Liver (tissue), 9 donors: ENCODE results near the gene CDCA3. TPM values are rescaled to one million over a fixed set of nuclear protein-coding genes. Genes with fewer than 3 reads are reported as not detected.

ENCODE experiments used
- DNase-seq: peaks from one replicate; pipeline ENCODE4 v3.0.0-alpha.2; 2017; ENCODE audit warnings: low spot score
- H3K27ac ChIP-seq, 2 donors: one replicate each; pipeline ENCODE4 v1.7.0; 2013; ENCODE audit warnings: inconsistent platforms in 2 of 2, low read length in 2 of 2, control low read depth in 1 of 2, low read depth in 1 of 2, mild to moderate bottlenecking in 1 of 2
- H3K27me3 ChIP-seq, 4 donors: one replicate each; pipeline versions ENCODE4 v1.6.1 to v1.7.0; 2013; ENCODE audit warnings: low read length in 3 of 4, inconsistent platforms in 1 of 4, mild to moderate bottlenecking in 1 of 4, moderate library complexity in 1 of 4; ENCODE audit not compliant: control insufficient read depth in 4 of 4, insufficient read depth in 4 of 4
- H3K36me3 ChIP-seq, 4 donors: one replicate each; pipeline versions ENCODE4 v1.6.1 to v1.7.0; 2013; ENCODE audit warnings: low read length in 3 of 4, mild to moderate bottlenecking in 3 of 4, low read depth in 1 of 4, moderate library complexity in 1 of 4; ENCODE audit not compliant: control insufficient read depth in 4 of 4, insufficient read depth in 3 of 4
- H3K4me1 ChIP-seq, 4 donors: one replicate each; pipeline versions ENCODE4 v1.6.1 to v1.7.0; 2013; ENCODE audit warnings: low read length in 3 of 4, mild to moderate bottlenecking in 3 of 4, moderate library complexity in 1 of 4; ENCODE audit not compliant: control insufficient read depth in 4 of 4, insufficient read depth in 4 of 4
- H3K4me3 ChIP-seq, 3 donors: one replicate each; pipeline versions ENCODE4 v1.6.1 to v1.7.0; 2013; ENCODE audit warnings: low read length in 3 of 3, control low read depth in 1 of 3, low read depth in 1 of 3, mild to moderate bottlenecking in 1 of 3
- H3K9ac ChIP-seq, 2 donors: one replicate each; pipeline ENCODE4 v1.7.0; 2013; ENCODE audit warnings: low read length in 2 of 2, mild to moderate bottlenecking in 2 of 2, moderate library complexity in 2 of 2, control low read depth in 1 of 2, low read depth in 1 of 2
- H3K9me3 ChIP-seq, 4 donors: one replicate each; pipeline versions ENCODE4 v1.6.1 to v1.7.0; 2013; ENCODE audit warnings: low read length in 3 of 4; ENCODE audit not compliant: control insufficient read depth in 4 of 4
- EGR1 ChIP-seq, 2 donors: IDR thresholded peaks; 2 replicates each; pipeline ENCODE4 v1.6.1; 2016 to 2018; ENCODE audit warnings: antibody characterized with exemption in 2 of 2, low read depth in 2 of 2
- FOXA1 ChIP-seq: IDR thresholded peaks from 2 replicates; pipeline ENCODE4 v1.6.1; 2016; ENCODE audit warnings: antibody characterized with exemption
- FOXA2 ChIP-seq: IDR thresholded peaks from 2 replicates; pipeline ENCODE4 v1.6.1; 2016; ENCODE audit warnings: antibody characterized with exemption
- GABPA ChIP-seq, 2 donors: IDR thresholded peaks in 1 of 2; conservative IDR thresholded peaks in 1 of 2; 2 replicates each; pipeline ENCODE4 v1.6.1; 2016; ENCODE audit warnings: antibody characterized with exemption in 2 of 2, mild to moderate bottlenecking in 1 of 2, moderate library complexity in 1 of 2
- HNF4A ChIP-seq, 2 donors: conservative IDR thresholded peaks; 2 replicates each; pipeline ENCODE4 v1.6.1; 2016; ENCODE audit warnings: antibody characterized with exemption in 2 of 2, mild to moderate bottlenecking in 2 of 2
- HNF4G ChIP-seq: IDR thresholded peaks from 2 replicates; pipeline ENCODE4 v1.6.1; 2016; ENCODE audit warnings: antibody characterized with exemption
- JUND ChIP-seq, 2 donors: IDR thresholded peaks; 2 replicates each; pipeline ENCODE4 v1.6.1; 2016; ENCODE audit warnings: antibody characterized with exemption in 2 of 2
- NR2F2 ChIP-seq: IDR thresholded peaks from 2 replicates; pipeline ENCODE4 v1.6.1; 2016; ENCODE audit warnings: antibody characterized with exemption
- RAD21 ChIP-seq, 2 donors: IDR thresholded peaks; 2 replicates each; pipeline ENCODE4 v1.6.1; 2016; ENCODE audit warnings: antibody characterized with exemption in 2 of 2, mild to moderate bottlenecking in 2 of 2
- RXRA ChIP-seq, 2 donors: IDR thresholded peaks; 2 replicates each; pipeline ENCODE4 v1.6.1; 2017 to 2018; ENCODE audit warnings: antibody characterized with exemption in 2 of 2, mild to moderate bottlenecking in 1 of 2
- SP1 ChIP-seq: IDR thresholded peaks from 2 replicates; pipeline ENCODE4 v1.6.1; 2018; ENCODE audit warnings: antibody characterized with exemption, mild to moderate bottlenecking
- TAF1 ChIP-seq: conservative IDR thresholded peaks from 2 replicates; pipeline ENCODE4 v1.6.1; 2016; ENCODE audit warnings: antibody characterized with exemption, mild to moderate bottlenecking
- YY1 ChIP-seq: IDR thresholded peaks from 2 replicates; pipeline ENCODE4 v1.6.1; 2016; ENCODE audit warnings: antibody characterized with exemption, mild to moderate bottlenecking
- WGBS: extraction: QIAGEN DNeasy Blood & Tissue Kit; methylation state at CpG from one replicate; pipeline ENCODE4 v1.1.7; 2013; 5-methylcytosine and 5-hydroxymethylcytosine counted together
- polyA plus RNA-seq, 2 donors: library from polyadenylated mRNA; stranded (reverse) in 1 of 2; unstranded in 1 of 2; fragments of 200-250 nt in 1 of 2; fragments of >200 nt in 1 of 2; fragmentation: Nextera tagmentation in 1 of 2; extraction: Ambion mirVana in 1 of 2; gene quantifications; one replicate each; pipeline versions ENCODE4 v1.2.1 to v1.2.3, GENCODE V29; 2013 to 2015
- total RNA-seq, 2 donors: library from RNA; depleted of rRNA; stranded (reverse); fragments of >200 nt; gene quantifications; one replicate each; pipeline ENCODE4 v1.2.3, GENCODE V29; 2014
- TF ChIP-seq, protein P1 (sequence below): IDR thresholded peaks from 2 replicates; pipeline ENCODE4 v1.6.1; 2016; ENCODE audit warnings: antibody characterized with exemption, mild to moderate bottlenecking
- TF ChIP-seq, protein P2 (sequence below): IDR thresholded peaks from 2 replicates; pipeline ENCODE4 v1.6.1; 2016; ENCODE audit warnings: antibody characterized with exemption
- TF ChIP-seq, protein P3 (sequence below): IDR thresholded peaks from 2 replicates; pipeline ENCODE4 v1.6.1; 2016; ENCODE audit warnings: antibody characterized with exemption
- TF ChIP-seq, protein P4 (sequence below): fragments of 150-350 bp; IDR thresholded peaks from 2 replicates; pipeline ENCODE4 v1.5.1; 2017; ENCODE audit warnings: improper control_type of control experiment, low read depth, low read length; ENCODE audit not compliant: missing input control
- TF ChIP-seq, protein P5 (sequence below): IDR thresholded peaks from 2 replicates; pipeline ENCODE4 v1.6.1; 2016; ENCODE audit warnings: antibody characterized with exemption
- donor health status: healthy.
- donor health status: healthy.
- donor health status: healthy.
- donor health status: healthy.
- donor health status: healthy.

The CDCA3 gene
- total and polyA plus RNA-seq, 4 donors = 0.25 to 26.0 (median 2.6) TPM

DNA sequence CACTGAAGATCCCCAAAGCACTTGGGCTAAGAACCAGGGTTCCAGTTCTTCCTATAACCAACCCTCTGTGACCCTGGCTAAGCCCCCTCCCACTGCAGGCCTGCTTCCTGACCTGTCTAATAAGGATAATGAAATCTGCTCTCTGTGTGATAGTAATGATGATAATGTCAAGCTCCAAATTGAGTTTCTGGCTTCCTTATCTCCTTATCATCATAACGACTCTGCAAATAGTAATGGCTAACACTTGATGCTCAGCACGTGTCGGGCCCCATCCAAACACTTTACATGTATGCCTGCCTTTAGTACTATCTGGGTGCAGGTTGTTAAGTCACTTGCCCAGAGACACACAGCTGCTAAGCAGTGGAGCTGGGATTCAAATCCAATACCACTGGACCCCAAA lies 34.5 kb downstream of the CDCA3 start:
- Histone ChIP-seq H3K4me3 (no peak overlapping the region), H3K9me3 (no peaks in the 10 kb centered on the region), H3K4me1 (peaks cover 0 to 33% (median 25%) of the 10 kb centered on the region in 4 donors), H3K36me3 (no peaks in the 10 kb centered on the region), H3K9ac (no peak overlapping the region), H3K27me3 (no peaks in the 10 kb centered on the region), H3K27ac (no peak overlapping the region)
- DNase-seq = no peak
- no peak for TF ChIP-seq FOXA2
- TF ChIP-seq, protein P1, sequence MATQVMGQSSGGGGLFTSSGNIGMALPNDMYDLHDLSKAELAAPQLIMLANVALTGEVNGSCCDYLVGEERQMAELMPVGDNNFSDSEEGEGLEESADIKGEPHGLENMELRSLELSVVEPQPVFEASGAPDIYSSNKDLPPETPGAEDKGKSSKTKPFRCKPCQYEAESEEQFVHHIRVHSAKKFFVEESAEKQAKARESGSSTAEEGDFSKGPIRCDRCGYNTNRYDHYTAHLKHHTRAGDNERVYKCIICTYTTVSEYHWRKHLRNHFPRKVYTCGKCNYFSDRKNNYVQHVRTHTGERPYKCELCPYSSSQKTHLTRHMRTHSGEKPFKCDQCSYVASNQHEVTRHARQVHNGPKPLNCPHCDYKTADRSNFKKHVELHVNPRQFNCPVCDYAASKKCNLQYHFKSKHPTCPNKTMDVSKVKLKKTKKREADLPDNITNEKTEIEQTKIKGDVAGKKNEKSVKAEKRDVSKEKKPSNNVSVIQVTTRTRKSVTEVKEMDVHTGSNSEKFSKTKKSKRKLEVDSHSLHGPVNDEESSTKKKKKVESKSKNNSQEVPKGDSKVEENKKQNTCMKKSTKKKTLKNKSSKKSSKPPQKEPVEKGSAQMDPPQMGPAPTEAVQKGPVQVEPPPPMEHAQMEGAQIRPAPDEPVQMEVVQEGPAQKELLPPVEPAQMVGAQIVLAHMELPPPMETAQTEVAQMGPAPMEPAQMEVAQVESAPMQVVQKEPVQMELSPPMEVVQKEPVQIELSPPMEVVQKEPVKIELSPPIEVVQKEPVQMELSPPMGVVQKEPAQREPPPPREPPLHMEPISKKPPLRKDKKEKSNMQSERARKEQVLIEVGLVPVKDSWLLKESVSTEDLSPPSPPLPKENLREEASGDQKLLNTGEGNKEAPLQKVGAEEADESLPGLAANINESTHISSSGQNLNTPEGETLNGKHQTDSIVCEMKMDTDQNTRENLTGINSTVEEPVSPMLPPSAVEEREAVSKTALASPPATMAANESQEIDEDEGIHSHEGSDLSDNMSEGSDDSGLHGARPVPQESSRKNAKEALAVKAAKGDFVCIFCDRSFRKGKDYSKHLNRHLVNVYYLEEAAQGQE = no peak
- no peak for TF ChIP-seq RXRA (IDR thresholded peaks at IDR 0.05)
- TF ChIP-seq HNF4G = no peak
- TF ChIP-seq TAF1 = no peak
- no peak for TF ChIP-seq FOXA1
- no peak for TF ChIP-seq YY1
- TF ChIP-seq, protein P2, sequence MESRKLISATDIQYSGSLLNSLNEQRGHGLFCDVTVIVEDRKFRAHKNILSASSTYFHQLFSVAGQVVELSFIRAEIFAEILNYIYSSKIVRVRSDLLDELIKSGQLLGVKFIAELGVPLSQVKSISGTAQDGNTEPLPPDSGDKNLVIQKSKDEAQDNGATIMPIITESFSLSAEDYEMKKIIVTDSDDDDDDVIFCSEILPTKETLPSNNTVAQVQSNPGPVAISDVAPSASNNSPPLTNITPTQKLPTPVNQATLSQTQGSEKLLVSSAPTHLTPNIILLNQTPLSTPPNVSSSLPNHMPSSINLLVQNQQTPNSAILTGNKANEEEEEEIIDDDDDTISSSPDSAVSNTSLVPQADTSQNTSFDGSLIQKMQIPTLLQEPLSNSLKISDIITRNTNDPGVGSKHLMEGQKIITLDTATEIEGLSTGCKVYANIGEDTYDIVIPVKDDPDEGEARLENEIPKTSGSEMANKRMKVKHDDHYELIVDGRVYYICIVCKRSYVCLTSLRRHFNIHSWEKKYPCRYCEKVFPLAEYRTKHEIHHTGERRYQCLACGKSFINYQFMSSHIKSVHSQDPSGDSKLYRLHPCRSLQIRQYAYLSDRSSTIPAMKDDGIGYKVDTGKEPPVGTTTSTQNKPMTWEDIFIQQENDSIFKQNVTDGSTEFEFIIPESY = no peak
- no peak for TF ChIP-seq JUND (IDR thresholded peaks at IDR 0.05)
- TF ChIP-seq, protein P3, sequence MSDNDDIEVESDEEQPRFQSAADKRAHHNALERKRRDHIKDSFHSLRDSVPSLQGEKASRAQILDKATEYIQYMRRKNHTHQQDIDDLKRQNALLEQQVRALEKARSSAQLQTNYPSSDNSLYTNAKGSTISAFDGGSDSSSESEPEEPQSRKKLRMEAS = no peak
- TF ChIP-seq SP1 = no peak
- no peak for TF ChIP-seq GABPA (IDR thresholded peaks at IDR 0.05 in 1 of 2, conservative IDR thresholded peaks at IDR 0.05 in 1 of 2)
- TF ChIP-seq, protein P4, sequence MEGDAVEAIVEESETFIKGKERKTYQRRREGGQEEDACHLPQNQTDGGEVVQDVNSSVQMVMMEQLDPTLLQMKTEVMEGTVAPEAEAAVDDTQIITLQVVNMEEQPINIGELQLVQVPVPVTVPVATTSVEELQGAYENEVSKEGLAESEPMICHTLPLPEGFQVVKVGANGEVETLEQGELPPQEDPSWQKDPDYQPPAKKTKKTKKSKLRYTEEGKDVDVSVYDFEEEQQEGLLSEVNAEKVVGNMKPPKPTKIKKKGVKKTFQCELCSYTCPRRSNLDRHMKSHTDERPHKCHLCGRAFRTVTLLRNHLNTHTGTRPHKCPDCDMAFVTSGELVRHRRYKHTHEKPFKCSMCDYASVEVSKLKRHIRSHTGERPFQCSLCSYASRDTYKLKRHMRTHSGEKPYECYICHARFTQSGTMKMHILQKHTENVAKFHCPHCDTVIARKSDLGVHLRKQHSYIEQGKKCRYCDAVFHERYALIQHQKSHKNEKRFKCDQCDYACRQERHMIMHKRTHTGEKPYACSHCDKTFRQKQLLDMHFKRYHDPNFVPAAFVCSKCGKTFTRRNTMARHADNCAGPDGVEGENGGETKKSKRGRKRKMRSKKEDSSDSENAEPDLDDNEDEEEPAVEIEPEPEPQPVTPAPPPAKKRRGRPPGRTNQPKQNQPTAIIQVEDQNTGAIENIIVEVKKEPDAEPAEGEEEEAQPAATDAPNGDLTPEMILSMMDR = no peak
- WGBS = 78% methylated on average over 3 of the region's 3 CpGs

DNA sequence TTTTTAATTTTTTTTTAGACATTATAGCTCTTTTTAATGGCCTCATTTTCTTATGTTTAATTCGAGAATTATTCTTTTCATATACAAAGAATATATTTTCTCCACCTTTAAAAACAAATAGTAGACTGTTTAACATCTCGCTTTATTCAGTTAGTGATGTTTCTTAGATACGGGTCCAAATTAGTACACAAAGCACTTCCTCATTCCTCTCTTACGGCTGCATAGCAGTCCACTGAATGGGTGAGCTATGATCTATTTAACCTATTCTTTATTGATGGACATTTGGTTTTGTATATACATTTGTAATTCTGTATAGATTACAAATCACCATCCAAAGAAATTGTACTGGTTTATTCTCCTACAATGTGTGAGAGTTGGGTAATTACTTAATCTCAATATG lies 37.7 kb downstream of the CDCA3 start:
- no peak overlapping the region for H3K9ac ChIP-seq
- TF ChIP-seq, protein P5, sequence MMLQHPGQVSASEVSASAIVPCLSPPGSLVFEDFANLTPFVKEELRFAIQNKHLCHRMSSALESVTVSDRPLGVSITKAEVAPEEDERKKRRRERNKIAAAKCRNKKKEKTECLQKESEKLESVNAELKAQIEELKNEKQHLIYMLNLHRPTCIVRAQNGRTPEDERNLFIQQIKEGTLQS = no peak
- TF ChIP-seq HNF4A (conservative IDR thresholded peaks at IDR 0.05) (no peak), EGR1 (IDR thresholded peaks at IDR 0.05; ENCODE audit: low read depth in 2 of 2) (no peak), SP1 (no peak), NR2F2 (no peak), GABPA (IDR thresholded peaks at IDR 0.05 in 1 of 2, conservative IDR thresholded peaks at IDR 0.05 in 1 of 2) (no peak), RXRA (IDR thresholded peaks at IDR 0.05) (no peak), JUND (IDR thresholded peaks at IDR 0.05) (no peak), RAD21 (IDR thresholded peaks at IDR 0.05) (no peak), FOXA2 (no peak), YY1 (no peak), FOXA1 (no peak), TAF1 (no peak)
- TF ChIP-seq, protein P1 = no peak
- TF ChIP-seq, protein P3 = no peak
- TF ChIP-seq, protein P4 = no peak
- no peaks in the 10 kb centered on the region for H3K9me3 ChIP-seq
- DNase-seq = no peak
- no peaks in the 10 kb centered on the region for H3K27me3 ChIP-seq
- H3K4me3 ChIP-seq = no peak overlapping the region
- peaks cover 0 to 8% (median 4%) of the 10 kb centered on the region in 4 donors for H3K4me1 ChIP-seq
- no peaks in the 10 kb centered on the region for H3K36me3 ChIP-seq
- no peak overlapping the region for H3K27ac ChIP-seq
- 79% methylated on average over 4 of the region's 4 CpGs for WGBS
